Stimulated activated CD4-positive, alpha-beta T cell treated with anti-CD3 and anti-CD28 coated beads, Interleukin-1b, Interleukin-23, amount 100 ng/mL, for 48 hours (primary cell): ENCODE measurements around the gene TMEM217.
"Not testable (repeated sequence)": the region's sequence is repeated elsewhere in the genome, so short reads cannot be mapped to it uniquely, and the experiment has no call there.

Source experiments
- DNase-seq: peaks from one replicate; pipeline ENCODE4 v3.0.0-alpha.2; 2020

The TMEM217 gene

DNA sequence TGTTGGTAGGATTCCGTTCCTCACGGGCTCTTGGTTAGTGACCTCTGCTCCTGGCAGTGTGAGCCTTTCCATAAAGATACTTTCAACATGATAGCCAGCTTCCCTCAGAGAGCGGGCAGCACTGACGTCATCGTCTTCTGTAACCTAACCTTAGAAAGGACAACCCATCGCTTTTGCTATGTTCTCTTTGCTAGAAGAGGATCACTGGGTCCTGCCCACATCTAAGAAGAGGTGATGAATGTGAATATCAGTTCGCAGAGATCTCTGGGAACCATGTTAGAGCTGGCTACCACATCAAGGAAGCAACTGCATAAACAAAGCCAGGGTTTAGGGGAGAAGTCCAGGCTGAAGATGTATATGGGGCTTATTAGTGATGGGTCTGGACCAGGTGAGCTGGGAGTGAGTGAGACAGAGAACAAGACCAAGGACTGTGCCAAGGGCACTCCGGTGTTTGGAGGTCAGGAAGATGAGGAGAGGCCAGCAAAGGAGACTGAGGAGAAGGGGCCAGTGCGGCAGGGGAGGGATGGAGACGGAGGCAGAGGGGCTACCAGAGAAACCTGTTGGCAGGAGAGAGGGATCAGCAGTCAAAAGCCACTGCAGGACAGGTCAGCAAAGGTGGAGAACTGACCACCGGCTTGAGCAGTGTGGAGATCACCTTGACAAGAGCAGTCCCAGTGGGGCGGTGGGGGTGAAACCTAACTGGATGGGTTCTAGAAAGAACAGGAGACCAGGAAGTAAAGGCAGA, 48.3 kb downstream of the TMEM217 start:
- peak; percentile 55 for DNase-seq

GRCh38 chr6:37208793-37209192, 49.2 kb downstream of the TMEM217 start:
- DNase-seq, result no peak

DNA sequence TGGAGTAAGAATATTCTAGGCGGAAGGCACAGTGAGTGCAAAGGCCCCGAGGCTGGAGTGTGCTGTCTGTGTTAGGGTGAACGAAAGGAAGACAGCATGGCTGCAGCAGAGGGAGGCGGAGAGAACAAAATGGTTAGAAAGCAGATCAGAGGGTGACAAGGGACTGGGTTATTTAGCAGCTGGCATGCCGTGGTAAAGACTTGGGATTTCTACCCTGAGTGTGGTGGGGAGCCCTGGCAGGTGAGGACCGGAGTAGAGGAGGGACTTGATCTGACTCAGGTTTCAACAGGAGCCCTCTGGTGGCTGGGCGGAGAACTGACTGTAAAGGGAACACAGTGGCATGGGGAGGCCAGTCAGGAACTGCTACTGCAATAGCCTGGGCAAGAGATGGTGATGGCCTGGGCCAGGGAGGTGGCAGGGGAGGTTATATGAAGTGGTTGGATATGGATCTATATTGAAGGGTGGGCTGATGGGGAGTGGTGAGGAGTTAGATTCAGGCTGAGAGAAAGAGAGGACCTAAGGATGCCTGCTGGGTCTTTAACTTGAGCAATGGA, 50.0 kb downstream of the TMEM217 start:
- peak; percentile 92 for DNase-seq

DNA sequence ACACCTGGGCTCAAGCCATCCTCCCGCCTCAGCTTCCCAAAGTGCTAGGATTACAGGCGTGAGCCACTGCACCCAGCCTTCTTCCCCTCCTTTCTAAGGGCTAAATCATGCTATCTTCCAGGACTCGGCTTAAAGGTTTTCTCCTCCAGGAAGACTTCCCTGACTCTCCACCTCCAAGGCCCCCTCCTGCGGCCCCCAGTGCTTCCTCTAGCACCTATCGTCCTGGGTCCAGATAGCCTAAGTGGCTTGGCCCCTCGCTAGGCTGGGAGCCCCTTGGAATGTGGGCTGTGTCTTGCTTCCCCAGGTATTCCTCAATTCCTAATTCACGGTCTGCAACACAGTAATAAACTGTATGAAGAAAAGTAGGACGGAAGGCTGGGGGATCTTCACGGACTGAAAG, 51.3 kb downstream of the TMEM217 start:
- DNase-seq, result no peak

- DNase-seq, result no peak
Observed at GRCh38 chr6:37205997-37206340, 52.0 kb downstream of the TMEM217 start.

DNA sequence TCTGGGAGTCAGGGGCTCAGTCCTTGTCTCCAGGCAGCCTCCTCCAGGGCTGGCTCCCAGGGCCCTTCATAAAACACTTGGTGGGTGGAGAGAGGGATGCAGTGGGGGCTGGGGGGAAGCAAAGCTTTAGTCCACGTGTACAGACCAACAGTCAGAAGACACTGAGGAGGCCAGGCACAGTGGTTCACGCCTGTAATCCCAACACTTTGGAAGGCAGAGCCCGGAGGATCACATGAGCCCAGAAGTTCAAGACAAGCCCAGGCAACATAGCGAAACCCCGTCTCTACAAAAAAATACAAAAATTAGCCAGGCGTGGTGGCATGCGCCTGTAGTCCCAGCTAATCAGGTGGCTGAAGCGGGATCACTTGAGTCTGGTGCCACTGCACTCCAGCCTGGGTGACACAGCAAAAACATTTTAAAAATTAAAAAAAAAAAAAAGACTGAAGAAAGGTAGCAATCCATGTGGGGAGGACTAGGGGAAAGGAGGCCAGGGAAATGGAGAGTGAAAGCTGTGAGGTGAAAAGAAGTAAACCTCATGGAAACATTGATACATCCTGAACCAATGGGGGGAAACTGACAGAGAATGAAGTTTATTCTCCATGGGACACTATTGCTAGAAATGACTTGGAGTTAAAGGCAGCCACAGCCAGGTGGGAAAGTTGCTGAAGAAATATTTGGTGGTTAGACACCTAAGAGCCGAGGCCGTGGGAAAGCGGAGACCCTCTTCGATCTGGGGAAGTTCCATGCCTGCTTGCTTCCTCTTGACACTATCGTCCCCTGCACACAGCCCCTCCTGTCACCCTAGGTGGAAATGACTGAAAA, 52.6 kb downstream of the TMEM217 start:
- DNase-seq, result no peak

DNA sequence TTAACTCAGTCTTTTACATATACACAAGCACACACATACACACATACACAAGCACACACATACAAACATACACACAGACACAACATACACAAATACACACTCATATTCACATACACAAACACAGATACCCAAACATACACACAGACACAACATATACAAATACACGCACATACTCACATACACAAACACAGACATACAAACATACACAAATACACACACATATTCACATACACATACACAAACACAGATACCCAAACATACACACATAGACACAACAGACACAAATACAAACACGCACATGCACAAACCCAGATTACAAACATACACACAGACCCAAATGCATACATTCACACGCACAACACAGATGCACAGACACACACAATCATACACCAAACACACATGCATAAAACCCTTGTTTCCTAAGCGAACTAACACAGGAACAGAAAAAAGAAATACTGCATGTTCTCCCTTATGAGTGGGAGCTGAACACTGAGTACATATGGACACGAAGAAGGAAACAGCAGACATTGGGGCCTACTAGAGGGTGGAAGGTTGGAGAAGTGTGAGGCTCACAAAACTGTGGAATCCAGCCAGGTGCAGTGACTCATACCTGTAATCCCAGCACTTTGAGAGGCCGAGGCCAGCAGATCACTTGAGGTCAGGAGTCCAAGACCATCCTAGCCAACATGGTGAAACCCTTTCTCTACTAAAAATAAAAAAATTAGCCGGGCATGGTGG, 53.8 kb downstream of the TMEM217 start:
- DNase-seq, result no peak

DNA sequence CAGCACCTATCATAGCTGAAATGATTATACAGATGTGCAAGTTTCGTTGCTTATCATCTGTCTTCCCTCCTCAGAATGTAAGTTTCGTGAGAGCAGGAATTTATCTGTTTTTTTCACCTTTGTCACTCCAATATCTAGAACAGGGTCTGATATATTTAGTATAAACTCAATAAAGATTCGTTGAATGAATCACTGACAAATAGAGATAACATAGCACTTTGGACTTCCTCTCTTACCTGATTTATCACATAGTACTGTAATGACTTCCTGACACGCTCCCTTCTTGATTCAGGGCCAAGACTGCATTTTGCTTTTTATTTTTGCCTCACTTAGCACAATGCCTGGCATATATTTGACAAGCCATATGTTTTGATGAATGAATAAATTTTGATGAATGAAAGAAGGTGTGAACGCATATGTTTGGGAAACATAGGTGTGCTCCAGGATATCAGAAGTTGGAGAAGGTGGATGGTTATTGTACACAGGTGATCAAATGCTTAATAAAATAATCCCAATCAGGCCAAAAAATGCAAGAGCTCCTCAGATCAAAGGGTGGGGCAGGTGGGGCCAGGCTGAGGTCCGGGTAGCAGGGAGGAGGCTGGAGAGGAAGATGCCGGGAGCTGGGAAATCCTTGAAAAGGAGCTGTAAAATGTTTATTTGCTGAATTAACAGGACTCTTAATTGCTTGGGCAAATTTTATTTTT, 55.0 kb downstream of the TMEM217 start:
- no peak for DNase-seq

DNA sequence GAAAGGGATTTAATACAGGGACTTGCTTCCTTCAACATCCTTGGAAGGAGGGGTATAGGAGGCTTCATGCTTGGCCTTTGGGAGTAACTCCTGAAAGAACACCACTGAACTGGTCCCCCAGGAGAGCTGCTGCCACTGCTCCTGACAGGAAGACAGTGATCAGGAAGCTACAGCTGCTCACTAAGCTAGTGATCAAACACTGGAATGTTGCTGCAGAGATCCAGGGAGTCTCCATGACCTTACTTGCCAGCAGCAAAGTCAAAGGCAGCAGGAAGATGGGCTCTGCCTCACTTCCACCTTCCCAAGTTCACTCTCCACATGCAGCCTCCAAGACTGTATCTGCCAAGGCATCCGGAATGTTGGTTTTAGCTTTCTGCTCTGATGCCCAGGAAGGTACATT, 56.2 kb downstream of the TMEM217 start:
- DNase-seq, result no peak

DNA sequence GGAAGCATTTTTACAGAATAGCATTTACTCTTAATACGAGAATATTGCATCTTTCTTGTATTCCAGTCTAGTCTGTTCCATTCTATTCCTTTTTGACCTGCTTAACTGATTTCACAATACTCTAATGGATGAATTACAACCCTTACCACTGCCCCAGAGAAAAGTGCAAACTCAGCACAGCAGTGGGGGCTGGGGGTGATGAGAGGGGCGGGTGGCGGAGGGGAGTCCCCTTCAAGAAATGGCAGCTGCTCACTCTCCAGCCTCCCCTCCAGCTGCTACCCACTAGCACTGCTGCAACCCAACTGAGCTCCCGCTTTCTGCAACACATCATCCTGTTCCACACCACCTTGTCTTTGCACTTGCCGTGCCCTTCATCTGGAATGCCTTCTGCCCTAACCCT, 57.9 kb downstream of the TMEM217 start:
- DNase-seq, result no peak

DNA sequence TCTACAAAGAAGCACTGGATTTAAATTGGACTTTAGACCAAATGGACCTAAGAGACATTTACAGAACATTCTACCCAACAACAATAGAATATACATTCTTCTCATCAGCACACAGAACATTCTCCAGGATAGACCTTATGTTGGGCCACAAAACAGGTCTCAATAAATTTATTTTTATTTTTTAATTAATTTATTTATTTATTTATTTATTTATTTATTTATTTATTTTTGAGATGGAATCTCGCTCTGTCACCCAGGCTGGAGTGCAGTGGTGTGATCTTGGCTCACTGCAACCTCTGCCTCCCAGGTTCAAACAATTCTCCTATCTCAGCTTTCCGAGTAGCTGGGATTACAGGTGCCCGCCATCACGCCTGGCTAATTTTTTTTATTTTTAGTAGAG, 61.5 kb downstream of the TMEM217 start:
- DNase-seq, result not testable (repeated sequence)

GRCh38 chr6:37194886-37195285, 63.1 kb downstream of the TMEM217 start:
- DNase-seq, result not testable (repeated sequence)

DNA sequence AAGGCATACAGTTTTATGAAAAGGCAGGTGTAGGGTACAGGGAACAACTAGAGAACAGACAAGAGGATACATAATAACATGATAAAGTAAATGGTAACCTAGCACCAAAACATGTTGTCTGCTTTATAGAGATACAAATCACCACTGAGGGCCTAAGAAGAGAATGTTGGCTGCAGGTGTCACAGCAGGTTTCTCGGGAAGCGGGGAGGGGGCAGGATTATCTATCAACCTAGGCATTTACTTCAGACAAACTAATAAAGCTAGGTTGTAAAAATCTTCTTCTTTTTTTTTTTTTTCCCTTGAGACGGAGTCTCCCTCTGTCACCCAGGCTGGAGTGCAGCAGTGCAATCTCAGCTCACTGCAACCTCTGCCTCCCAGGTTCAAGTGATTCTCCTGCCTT, 65.3 kb downstream of the TMEM217 start:
- no peak for DNase-seq

- peak; percentile 56 for DNase-seq
Observed at GRCh38 chr6:37190159-37190535, 67.8 kb downstream of the TMEM217 start.

GRCh38 chr6:37188962-37189510, 68.9 kb downstream of the TMEM217 start:
- no peak for DNase-seq

GRCh38 chr6:37187321-37188022, 70.5 kb downstream of the TMEM217 start:
- DNase-seq, result no peak

- DNase-seq, result not testable (repeated sequence)
Observed at GRCh38 chr6:37185949-37186720, 71.8 kb downstream of the TMEM217 start.

GRCh38 chr6:37182736-37183590, 75.0 kb downstream of the TMEM217 start:
- peak; percentile 69 for DNase-seq

DNA sequence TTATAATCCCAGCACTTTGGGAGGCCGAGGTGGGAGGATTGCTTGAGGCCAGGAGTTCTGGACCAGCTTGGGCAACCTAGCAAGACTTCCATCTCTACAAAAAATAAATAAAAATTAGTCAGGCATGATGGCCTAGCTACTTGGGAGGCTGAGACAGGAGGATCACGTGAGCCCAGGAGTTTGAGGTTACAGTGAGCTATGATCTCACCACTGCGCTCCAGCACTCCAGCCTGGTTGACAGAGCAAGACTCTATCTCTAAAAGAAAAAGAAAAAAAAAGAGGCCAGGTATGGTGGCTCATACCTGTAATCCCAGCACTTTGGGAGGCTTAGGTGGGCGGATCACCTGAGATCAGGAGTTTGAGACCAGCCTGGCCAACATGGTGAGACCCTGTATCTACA, 77.3 kb downstream of the TMEM217 start:
- not testable (repeated sequence) for DNase-seq

GRCh38 chr6:37180075-37180474, 77.9 kb downstream of the TMEM217 start:
- no peak for DNase-seq
